Caki2 (cell line): ENCODE results near the gene INCENP. TPM values are rescaled to one million over a fixed set of nuclear protein-coding genes. Genes with fewer than 3 reads are reported as not detected.
"Not testable (repeated sequence)": the region's sequence is repeated elsewhere in the genome, so short reads cannot be mapped to it uniquely, and the experiment has no call there.

Source experiments
- DNase-seq: peaks from one replicate; pipeline ENCODE4 v3.0.0-alpha.2; 2015; ENCODE audit warnings: low read depth
- in situ Hi-C: cut with HindIII; loops from 2 replicates; pipeline ENCODE4 v1.10.0; 2016; ENCODE audit warnings: low sequenced_read_pairs, low pct_unique_long_range_greater_than_20kb, mixed read lengths
- total RNA-seq: library from RNA; depleted of rRNA; stranded (reverse); fragments of >200 nt; shearing (Covaris generic); gene quantifications from 2 replicates; pipeline ENCODE4 v1.2.3, GENCODE V29; 2014; ENCODE audit warnings: low replicate concordance; rRNA removed

Gene INCENP
- total RNA-seq, 1 experiment from 2014 or later = 34.7 TPM

DNA sequence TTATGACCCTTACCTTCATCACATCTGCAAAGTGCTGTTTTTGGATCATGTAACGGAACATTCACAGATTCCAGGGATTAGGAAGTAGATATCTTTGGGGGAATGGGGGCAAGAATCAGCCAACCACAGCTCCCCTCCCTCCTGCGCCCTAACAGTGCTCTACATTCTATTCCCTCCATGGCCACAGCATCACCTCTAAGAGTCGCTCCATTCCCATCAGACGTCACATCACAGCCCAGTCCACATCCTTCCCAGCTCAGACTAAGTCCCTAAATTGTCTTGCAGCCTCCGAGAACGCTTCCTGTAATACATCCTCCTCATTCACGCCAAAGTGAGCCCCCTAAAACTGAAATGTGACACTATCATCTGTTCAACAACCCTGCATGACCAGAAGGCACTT lies 72.1 kb downstream of the INCENP start:
- in situ Hi-C loops = no loop called here
- no peak for DNase-seq

DNA sequence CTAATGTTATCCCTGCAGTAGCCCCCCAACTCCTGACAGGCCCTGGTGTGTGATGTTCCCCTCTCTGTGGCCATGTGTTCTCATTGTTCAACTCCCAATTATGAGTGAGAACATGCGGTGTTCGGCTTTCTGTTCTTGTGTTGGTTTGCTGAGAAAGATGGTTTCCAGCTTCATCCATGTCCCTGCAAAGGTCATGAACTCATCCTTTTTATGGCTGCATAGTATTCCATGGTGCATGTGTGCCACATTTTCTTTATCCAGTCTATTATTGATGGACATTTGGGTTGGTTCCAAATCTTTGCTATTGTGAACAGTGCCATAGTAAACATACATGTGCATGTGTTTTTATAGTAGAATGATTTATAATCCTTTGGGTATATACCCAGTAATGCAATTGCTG lies 73.6 kb downstream of the INCENP start:
- in situ Hi-C loops, DNase-seq: not testable (repeated sequence)

DNA sequence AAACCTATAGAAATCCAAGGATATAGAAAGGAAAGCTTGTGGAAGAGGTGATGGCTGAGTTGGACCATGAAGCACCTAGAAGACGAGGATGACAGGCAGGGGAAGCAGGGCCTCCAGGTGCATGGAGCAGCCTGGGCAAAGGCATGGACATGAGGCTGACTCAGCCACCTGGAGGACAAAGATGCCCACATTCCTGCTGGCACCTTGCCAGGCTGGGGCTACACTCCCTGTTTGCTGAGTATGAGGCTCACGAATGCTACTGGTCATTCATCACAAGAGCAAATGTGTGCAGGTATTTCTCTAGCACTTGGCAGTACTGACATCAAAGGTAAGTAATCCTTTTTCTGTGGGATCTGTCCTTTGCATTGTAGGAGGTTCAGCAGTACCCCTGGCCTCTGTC lies 77.6 kb downstream of the INCENP start:
- DNase-seq = no peak
- in situ Hi-C loops = no loop called here

Other genes with a start within 250 kb of the INCENP start
- 86.2 and 95.6 TPM in 2 replicates for gene FADS3, start 232.5 kb upstream of the INCENP start, total RNA-seq
- 7.5 and 9.6 TPM in 2 replicates for gene RAB3IL1, start 206.4 kb upstream of the INCENP start, total RNA-seq
- gene BEST1, start 173.7 kb upstream of the INCENP start, total RNA-seq = not detected in 2 replicates
- 2,721 and 2,840 TPM in 2 replicates for gene FTH1, start 156.4 kb upstream of the INCENP start, total RNA-seq
- gene SCGB1D1, start 66.2 kb downstream of the INCENP start, total RNA-seq = not detected in 2 replicates
- gene SCGB2A1, start 84.7 kb downstream of the INCENP start, total RNA-seq = 3.5 TPM in 1 of 2 replicates, not detected in the other
- not detected in 2 replicates for gene SCGB1D2, start 118.2 kb downstream of the INCENP start, total RNA-seq
- gene SCGB2A2, start 146.1 kb downstream of the INCENP start, total RNA-seq = not detected in 2 replicates
- not detected in 2 replicates for gene SCGB1D4, start 175.1 kb downstream of the INCENP start, total RNA-seq
- gene ASRGL1, start 213.4 kb downstream of the INCENP start, total RNA-seq = 20.3 and 27.7 TPM in 2 replicates